Fibroblast of skin of right biceps (primary cell): Measurements from ENCODE around the gene ELMOD3.
A peak's percentile ranks its signal among the peaks of the same experiment; 100 is the strongest.
"Not testable (repeated sequence)": the region's sequence is repeated elsewhere in the genome, so short reads cannot be mapped to it uniquely, and the experiment has no call there.

ENCODE experiments used
- DNase-seq: peaks from one replicate; pipeline ENCODE4 v3.0.0-alpha.2; 2013

Gene ELMOD3

GRCh38 chr2:85405201-85406059, 50.9 kb downstream of the ELMOD3 start:
- peak; percentile 42 for DNase-seq

GRCh38 chr2:85409845-85410583, 55.4 kb downstream of the ELMOD3 start, which contains the start of gene CAPG:
Gene CAPG (minus strand): TSS chr2:85410366. CDS start chr2:85402145, 8,221 bp downstream.
- DNase-seq = no peak

GRCh38 chr2:85410584-85411404, 56.2 kb downstream of the ELMOD3 start:
- DNase-seq = no peak

- no peak for DNase-seq
Observed at GRCh38 chr2:85411405-85411748, 56.8 kb downstream of the ELMOD3 start.

- peak; percentile 70 for DNase-seq
Observed at GRCh38 chr2:85413592-85414420, 59.2 kb downstream of the ELMOD3 start.

- not testable (repeated sequence) for DNase-seq
Observed at GRCh38 chr2:85414421-85414759, 59.8 kb downstream of the ELMOD3 start.

GRCh38 chr2:85414761-85415553, 60.4 kb downstream of the ELMOD3 start:
- DNase-seq = no peak

- DNase-seq = no peak
Observed at GRCh38 chr2:85415980-85416650, 61.5 kb downstream of the ELMOD3 start.

GRCh38 chr2:85418132-85419008, 63.8 kb downstream of the ELMOD3 start, which contains the start of gene SH2D6:
Gene SH2D6 (plus strand): TSS chr2:85418714. CDS start chr2:85429466, 10,752 bp downstream.
- peak; percentile 89 for DNase-seq

GRCh38 chr2:85419009-85419675, 64.6 kb downstream of the ELMOD3 start:
- no peak for DNase-seq

- DNase-seq = peak; percentile 81
Observed at GRCh38 chr2:85420536-85421259, 66.1 kb downstream of the ELMOD3 start.

GRCh38 chr2:85421260-85422071, 66.9 kb downstream of the ELMOD3 start:
- DNase-seq = peak; percentile 56

- no peak for DNase-seq
Observed at GRCh38 chr2:85422072-85422457, 67.5 kb downstream of the ELMOD3 start.

- no peak for DNase-seq
Observed at GRCh38 chr2:85423525-85423924, 69.0 kb downstream of the ELMOD3 start.

GRCh38 chr2:85425588-85425987, 71.0 kb downstream of the ELMOD3 start:
- no peak for DNase-seq

- DNase-seq = no peak
Observed at GRCh38 chr2:85427300-85427835, 72.8 kb downstream of the ELMOD3 start.

- DNase-seq = no peak
Observed at GRCh38 chr2:85428343-85428881, 73.8 kb downstream of the ELMOD3 start.
